ENCODE measurements around the gene PDE9A.

GRCh38 chr21:42739061-42739931 lies 85.9 kb downstream of the PDE9A start:
- TF ChIP-seq EZH2 (IDR thresholded peaks at IDR 0.05; ENCODE audit: borderline replicate concordance, low read depth, low read length, severe bottlenecking) (no peak), FOS (IDR thresholded peaks at IDR 0.05; ENCODE audit: borderline replicate concordance, insufficient read depth, low read length) (no peak), MAX (IDR thresholded peaks at IDR 0.05; ENCODE audit: insufficient read depth, insufficient read length) (no peak), CTCF (IDR thresholded peaks at IDR 0.05; ENCODE audit: extremely low read depth in 1 of 2, insufficient read depth in 1 of 2, low read depth in 1 of 2, low read length in 2 of 2) (no peak)
